ENCODE data around the gene FAM117B. TPM values are rescaled to one million over a fixed set of nuclear protein-coding genes. Genes with fewer than 3 reads are reported as not detected.

Gene FAM117B
- total and polyA plus RNA-seq, 8 donors = 2.5 to 12.4 (median 5.4) TPM

- no peaks in the 10 kb centered on the region for H3K36me3 ChIP-seq
- FAIRE-seq = no peak
- intact Hi-C loops (cut with DNase I) = no loop called here
- peak; percentile 70 to 76 (median 72) for ATAC-seq
- 0% methylated on average over 17 to 92 of the region's 92 CpGs for WGBS, 2 donors
- no peaks in the 10 kb centered on the region for H3K9me3 ChIP-seq
- TF ChIP-seq CTCF (IDR thresholded peaks at IDR 0.05) = no peak
- peaks cover 11 to 30% (median 25%) of the 10 kb centered on the region in 3 donors for H3K4me1 ChIP-seq
- peak overlapping the region; percentile 89 to 97 (median 93) for H3K4me3 ChIP-seq
- peak; percentile 89 to 93 (median 91) for DNase-seq
- no peaks in the 10 kb centered on the region for H3K27me3 ChIP-seq
- peak overlapping the region; percentile 86 to 99 (median 96) for H3K27ac ChIP-seq
These were observed 851 bp downstream of the FAM117B start for GRCh38 chr2:202635428-202636212.

- ATAC-seq = no peak
- no peak for FAIRE-seq
- Histone ChIP-seq H3K4me3 (peak overlapping the region in 3 of 4 donors; percentile 89 to 94 (median 92)), H3K36me3 (no peaks in the 10 kb centered on the region), H3K27ac (peak overlapping the region; percentile 59 to 99 (median 96)), H3K9me3 (no peaks in the 10 kb centered on the region), H3K27me3 (no peaks in the 10 kb centered on the region), H3K4me1 (peaks cover 11 to 29% (median 25%) of the 10 kb centered on the region in 3 donors)
- intact Hi-C loops (cut with DNase I) = no loop called here
- 2 to 3% methylated on average over 2 of the region's 2 CpGs for WGBS, 2 donors
- no peak for DNase-seq
- no peak for TF ChIP-seq CTCF (IDR thresholded peaks at IDR 0.05)
These were observed 1.4 kb downstream of the FAM117B start for GRCh38 chr2:202636213-202636513.

GRCh38 chr2:202638721-202639120 is 4.0 kb downstream of the FAM117B start:
- no peak for TF ChIP-seq CTCF (IDR thresholded peaks at IDR 0.05)
- peaks cover 5 to 27% (median 11%) of the 10 kb centered on the region in 3 donors for H3K4me1 ChIP-seq
- intact Hi-C loops (cut with DNase I) = no loop called here
- H3K36me3 ChIP-seq = no peaks in the 10 kb centered on the region
- H3K4me3 ChIP-seq = no peak overlapping the region
- no peak for FAIRE-seq
- no peak for ATAC-seq
- 74 to 77% methylated on average over 6 of the region's 6 CpGs for WGBS, 2 donors
- no peaks in the 10 kb centered on the region for H3K27me3 ChIP-seq
- H3K9me3 ChIP-seq = no peaks in the 10 kb centered on the region
- no peak for DNase-seq
- no peak overlapping the region for H3K27ac ChIP-seq

- intact Hi-C loops (cut with DNase I) = no loop called here
- no peaks in the 10 kb centered on the region for H3K36me3 ChIP-seq
- TF ChIP-seq CTCF (IDR thresholded peaks at IDR 0.05) = no peak
- H3K9me3 ChIP-seq = no peaks in the 10 kb centered on the region
- DNase-seq (no peak), FAIRE-seq (no peak), ATAC-seq (no peak)
- H3K4me3 ChIP-seq = no peak overlapping the region
- no peaks in the 10 kb centered on the region for H3K27me3 ChIP-seq
- peaks cover 1 to 24% (median 11%) of the 10 kb centered on the region in 3 donors for H3K4me1 ChIP-seq
- 46 to 64% methylated on average over 3 of the region's 3 CpGs for WGBS, 2 donors
- no peak overlapping the region for H3K27ac ChIP-seq
These were observed 4.5 kb downstream of the FAM117B start for GRCh38 chr2:202639231-202639630.

GRCh38 chr2:202642567-202642966 is 7.8 kb downstream of the FAM117B start:
- no peak for TF ChIP-seq CTCF (IDR thresholded peaks at IDR 0.05)
- 36 to 45% methylated on average over 2 of the region's 2 CpGs for WGBS, 2 donors
- intact Hi-C loops (cut with DNase I) = no loop called here
- FAIRE-seq (no peak), DNase-seq (no peak), ATAC-seq (no peak)
- Histone ChIP-seq H3K27me3 (no peaks in the 10 kb centered on the region), H3K27ac (peak overlapping the region in 1 of 4 donors; percentile 44), H3K4me3 (no peak overlapping the region), H3K9me3 (no peaks in the 10 kb centered on the region), H3K4me1 (peaks cover 0 to 25% (median 11%) of the 10 kb centered on the region in 3 donors), H3K36me3 (no peaks in the 10 kb centered on the region)
